Prostate gland (tissue), 2 donors: ENCODE data around the gene IL17RD.

Experiments
- POLR2AphosphoS5 ChIP-seq: sonication (generic); formaldehyde crosslinking; IDR thresholded peaks from one replicate; pipeline ENCODE4 v1.6.1; 2017; ENCODE audit warnings: antibody characterized with exemption
- TF ChIP-seq, protein P1 (sequence below), 4 experiments: fragments of 200-600 bp in 2 of 4; fragments of 450-650 bp in 2 of 4; sonication (generic) in 2 of 4; IDR thresholded peaks; 1 replicate in 3 of 4; 2 replicates in 1 of 4; pipeline ENCODE4 v1.5.1; 2016 to 2019; ENCODE audit warnings: antibody characterized with exemption in 4 of 4, mild to moderate bottlenecking in 2 of 4, moderate library complexity in 2 of 4

DNA sequence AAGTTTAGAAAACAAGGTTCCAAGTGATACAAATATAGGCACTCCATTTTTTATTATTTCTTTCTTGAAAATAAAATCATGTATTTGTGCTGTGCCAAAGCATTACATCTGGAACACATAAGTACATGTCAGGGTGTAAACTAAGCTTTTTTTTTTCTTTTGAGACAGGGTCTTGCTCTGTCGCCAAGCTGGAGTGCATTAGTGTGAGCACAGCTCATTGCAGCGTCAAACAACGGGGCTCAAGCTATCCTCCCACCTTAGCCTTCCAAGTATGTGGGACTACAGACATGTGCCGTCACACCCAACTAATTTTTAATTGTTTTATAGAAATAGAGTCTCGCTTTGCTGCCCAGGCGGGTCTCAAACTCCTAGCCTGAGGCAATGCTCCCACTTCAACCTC, 95.7 kb downstream of the IL17RD start:
- TF ChIP-seq, protein P1, sequence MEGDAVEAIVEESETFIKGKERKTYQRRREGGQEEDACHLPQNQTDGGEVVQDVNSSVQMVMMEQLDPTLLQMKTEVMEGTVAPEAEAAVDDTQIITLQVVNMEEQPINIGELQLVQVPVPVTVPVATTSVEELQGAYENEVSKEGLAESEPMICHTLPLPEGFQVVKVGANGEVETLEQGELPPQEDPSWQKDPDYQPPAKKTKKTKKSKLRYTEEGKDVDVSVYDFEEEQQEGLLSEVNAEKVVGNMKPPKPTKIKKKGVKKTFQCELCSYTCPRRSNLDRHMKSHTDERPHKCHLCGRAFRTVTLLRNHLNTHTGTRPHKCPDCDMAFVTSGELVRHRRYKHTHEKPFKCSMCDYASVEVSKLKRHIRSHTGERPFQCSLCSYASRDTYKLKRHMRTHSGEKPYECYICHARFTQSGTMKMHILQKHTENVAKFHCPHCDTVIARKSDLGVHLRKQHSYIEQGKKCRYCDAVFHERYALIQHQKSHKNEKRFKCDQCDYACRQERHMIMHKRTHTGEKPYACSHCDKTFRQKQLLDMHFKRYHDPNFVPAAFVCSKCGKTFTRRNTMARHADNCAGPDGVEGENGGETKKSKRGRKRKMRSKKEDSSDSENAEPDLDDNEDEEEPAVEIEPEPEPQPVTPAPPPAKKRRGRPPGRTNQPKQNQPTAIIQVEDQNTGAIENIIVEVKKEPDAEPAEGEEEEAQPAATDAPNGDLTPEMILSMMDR (IDR thresholded peaks at IDR 0.05): no peak
- TF ChIP-seq POLR2AphosphoS5: no peak
